Mesenchymal stem cell (in vitro differentiated cells and primary cell): ENCODE measurements around the gene PCED1B.

ENCODE experiments used
- DNase-seq: peaks from one replicate; pipeline ENCODE4 v3.0.0-alpha.2; 2013
- H2AFZ ChIP-seq: one replicate; pipeline ENCODE4 v1.6.1; 2013; ENCODE audit warnings: low read depth, mild to moderate bottlenecking, control low read depth, inconsistent platforms, low read length, moderate library complexity
- H2AK5ac ChIP-seq: 2 replicates; pipeline ENCODE4 v1.6.1; 2013; ENCODE audit warnings: low read length, moderate library complexity, mild to moderate bottlenecking, inconsistent platforms; ENCODE audit not compliant: severe bottlenecking
- H2BK120ac ChIP-seq: one replicate; pipeline ENCODE4 v1.6.1; 2013; ENCODE audit warnings: low read depth, mild to moderate bottlenecking, inconsistent platforms, low read length, moderate library complexity
- H2BK12ac ChIP-seq, 2 experiments: one replicate each; pipeline ENCODE4 v1.6.1; 2013; ENCODE audit warnings: inconsistent platforms in 2 of 2, low read length in 2 of 2, mild to moderate bottlenecking in 2 of 2, moderate library complexity in 2 of 2, control low read depth in 1 of 2
- H2BK15ac ChIP-seq: one replicate; pipeline ENCODE4 v1.6.1; 2013; ENCODE audit warnings: mild to moderate bottlenecking, low read depth, inconsistent platforms; ENCODE audit not compliant: poor library complexity, severe bottlenecking
- H2BK5ac ChIP-seq: 2 replicates; pipeline ENCODE4 v1.6.1; 2013; ENCODE audit warnings: low read depth, mild to moderate bottlenecking, low read length, control low read depth, inconsistent platforms; ENCODE audit not compliant: poor library complexity, severe bottlenecking
- H3K14ac ChIP-seq, 2 experiments: one replicate each; pipeline ENCODE4 v1.6.1; 2013; ENCODE audit warnings: inconsistent platforms in 2 of 2, low read length in 2 of 2, control low read depth in 1 of 2, mild to moderate bottlenecking in 1 of 2, moderate library complexity in 1 of 2
- H3K18ac ChIP-seq, 2 experiments: one replicate each; pipeline ENCODE4 v1.6.1; 2013; ENCODE audit warnings: inconsistent platforms in 2 of 2, low read length in 2 of 2, control low read depth in 1 of 2, low read depth in 1 of 2, mild to moderate bottlenecking in 1 of 2
- H3K23ac ChIP-seq, 2 experiments: one replicate each; pipeline ENCODE4 v1.6.1; 2013; ENCODE audit warnings: inconsistent platforms in 2 of 2, low read length in 2 of 2, mild to moderate bottlenecking in 2 of 2, moderate library complexity in 2 of 2, control low read depth in 1 of 2
- H3K27ac ChIP-seq: 2 replicates; pipeline ENCODE4 v1.5.1; 2013; ENCODE audit warnings: mild to moderate bottlenecking, moderate library complexity, low read length, control low read depth, inconsistent platforms; ENCODE audit not compliant: poor library complexity, severe bottlenecking
- H3K27me3 ChIP-seq, 2 experiments: 2 replicates each; pipeline versions ENCODE4 v1.6.1 to v1.7.0; 2013; ENCODE audit warnings: low read length in 2 of 2, mild to moderate bottlenecking in 2 of 2, moderate library complexity in 2 of 2, control low read depth in 1 of 2, inconsistent platforms in 1 of 2; ENCODE audit not compliant: control insufficient read depth in 1 of 2, insufficient read depth in 1 of 2
- H3K36me3 ChIP-seq, 2 experiments: 2 replicates each; pipeline versions ENCODE4 v1.6.1 to v1.7.0; 2013; ENCODE audit warnings: low read length in 2 of 2, control low read depth in 1 of 2, inconsistent platforms in 1 of 2, low read depth in 1 of 2, mild to moderate bottlenecking in 1 of 2; ENCODE audit not compliant: insufficient read depth in 2 of 2, control insufficient read depth in 1 of 2
- H3K4ac ChIP-seq, 2 experiments: one replicate each; pipeline ENCODE4 v1.6.1; 2013; ENCODE audit warnings: inconsistent platforms in 2 of 2, low read length in 2 of 2, mild to moderate bottlenecking in 2 of 2, moderate library complexity in 2 of 2, control low read depth in 1 of 2, low read depth in 1 of 2
- H3K4me1 ChIP-seq: 2 replicates; pipeline ENCODE4 v1.6.1; 2013; ENCODE audit warnings: low read depth, low read length, control low read depth; ENCODE audit not compliant: control insufficient read depth, insufficient read depth
- H3K4me2 ChIP-seq: 2 replicates; pipeline ENCODE4 v1.6.1; 2013; ENCODE audit warnings: low read length, mild to moderate bottlenecking, inconsistent platforms; ENCODE audit not compliant: poor library complexity, severe bottlenecking
- H3K4me3 ChIP-seq, 2 experiments: 2 replicates each; pipeline versions ENCODE4 v1.5.1 to v1.7.0; 2013; ENCODE audit warnings: low read length in 2 of 2, mild to moderate bottlenecking in 2 of 2, control low read depth in 1 of 2, low read depth in 1 of 2; ENCODE audit not compliant: insufficient read depth in 1 of 2
- H3K79me1 ChIP-seq: replicated peaks from 2 replicates; pipeline ENCODE4 v1.6.1; 2013; ENCODE audit warnings: mild to moderate bottlenecking, control low read depth, low read length, inconsistent platforms; ENCODE audit not compliant: poor library complexity, severe bottlenecking
- H3K9ac ChIP-seq: 2 replicates; pipeline ENCODE4 v1.7.0; 2013; ENCODE audit warnings: mild to moderate bottlenecking, low read length, moderate library complexity
- H3K9me3 ChIP-seq: 2 replicates; pipeline ENCODE4 v1.7.0; 2013; ENCODE audit warnings: mild to moderate bottlenecking, low read length; ENCODE audit not compliant: control insufficient read depth
- H4K8ac ChIP-seq: one replicate; pipeline ENCODE4 v1.6.1; 2013; ENCODE audit warnings: inconsistent platforms, mild to moderate bottlenecking, low read length, moderate library complexity
- H4K91ac ChIP-seq: one replicate; pipeline ENCODE4 v1.6.1; 2013; ENCODE audit warnings: mild to moderate bottlenecking, low read length, inconsistent platforms
- WGBS: methylation state at CpG from one replicate; pipeline ENCODE4 v1.1.7; 2013; ENCODE audit warnings: mixed read lengths; 5-methylcytosine and 5-hydroxymethylcytosine counted together

PCED1B gene

DNA sequence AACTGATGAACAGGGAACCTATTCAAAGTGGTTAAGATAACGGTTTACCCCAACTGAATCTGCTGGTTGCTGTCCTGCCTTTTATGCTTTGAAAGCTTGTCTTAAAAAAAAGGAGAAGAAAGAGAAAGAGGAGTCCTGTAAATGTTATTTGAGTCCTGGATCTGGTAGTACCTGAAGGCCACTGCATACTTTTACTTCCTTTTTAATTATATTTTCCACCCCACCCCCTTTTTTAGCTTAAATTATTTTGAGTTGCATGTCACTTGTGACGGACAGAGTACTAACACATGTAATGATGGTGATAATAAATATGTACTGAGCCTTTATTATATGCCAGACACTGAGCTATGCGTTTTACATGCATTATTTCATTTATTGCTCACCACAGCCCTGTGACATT, 2.9 kb downstream of the PCED1B start:
- Histone ChIP-seq H3K79me1 (peaks cover 2% of the 10 kb centered on the region), H3K14ac (no peak overlapping the region), H3K9me3 (no peaks in the 10 kb centered on the region), H3K4me1 (peaks cover 17% of the 10 kb centered on the region), H3K18ac (no peak overlapping the region), H3K27me3 (peaks cover 0 to 18% of the 10 kb centered on the region in 2 experiments), H2AK5ac (no peak overlapping the region), H3K9ac (no peak overlapping the region), H3K27ac (peak overlapping the region; percentile 76), H2BK5ac (no peak overlapping the region), H2BK120ac (no peak overlapping the region), H2BK15ac (no peak overlapping the region), H3K4me2 (no peak overlapping the region), H3K23ac (no peak overlapping the region), H4K91ac (no peak overlapping the region), H3K36me3 (peaks cover 0 to 3% of the 10 kb centered on the region in 2 experiments), H3K4me3 (no peak overlapping the region), H2AFZ (no peak overlapping the region), H3K4ac (no peak overlapping the region), H4K8ac (no peak overlapping the region), H2BK12ac (no peak overlapping the region)
- peak; percentile 11 for DNase-seq
- WGBS: 100% methylated on average over 1 of the region's 3 CpGs

GRCh38 chr12:47082796-47083621, 3.6 kb downstream of the PCED1B start:
- peak overlapping the region; percentile 24 for H4K8ac ChIP-seq
- H2BK15ac ChIP-seq: no peak overlapping the region
- 33% methylated on average over 6 of the region's 7 CpGs for WGBS
- peaks cover 2% of the 10 kb centered on the region for H3K79me1 ChIP-seq
- peak overlapping the region; percentile 92 for H3K27ac ChIP-seq
- peaks cover 12% of the 10 kb centered on the region for H3K4me1 ChIP-seq
- H3K36me3 ChIP-seq: no peaks in the 10 kb centered on the region
- H3K4me2 ChIP-seq: peak overlapping the region; percentile 36
- H3K18ac ChIP-seq: peak overlapping the region in 1 of 2 experiments; percentile 26
- H2AK5ac ChIP-seq: peak overlapping the region; percentile 99
- no peak overlapping the region for H3K4me3 ChIP-seq
- no peak overlapping the region for H3K9ac ChIP-seq
- peak; percentile 93 for DNase-seq
- H4K91ac ChIP-seq: peak overlapping the region; percentile 23
- H3K14ac ChIP-seq: no peak overlapping the region
- peaks cover 0 to 10% of the 10 kb centered on the region in 2 experiments for H3K27me3 ChIP-seq
- H3K9me3 ChIP-seq: no peaks in the 10 kb centered on the region
- no peak overlapping the region for H2BK120ac ChIP-seq
- no peak overlapping the region for H2AFZ ChIP-seq
- peak overlapping the region; percentile 2 to 75 for H2BK12ac ChIP-seq
- peak overlapping the region in 1 of 2 experiments; percentile 22 for H3K4ac ChIP-seq
- H2BK5ac ChIP-seq: peak overlapping the region; percentile 79
- no peak overlapping the region for H3K23ac ChIP-seq

GRCh38 chr12:47084172-47084571, 4.8 kb downstream of the PCED1B start:
- H3K4me3 ChIP-seq: no peak overlapping the region
- no peak overlapping the region for H2AFZ ChIP-seq
- H3K4me2 ChIP-seq: no peak overlapping the region
- WGBS: no CpG with 5 or more reads among the region's 1 CpG
- DNase-seq: no peak
- no peak overlapping the region for H3K4ac ChIP-seq
- no peak overlapping the region for H2BK5ac ChIP-seq
- H4K91ac ChIP-seq: no peak overlapping the region
- no peak overlapping the region for H3K23ac ChIP-seq
- no peak overlapping the region for H2BK120ac ChIP-seq
- H3K9me3 ChIP-seq: no peaks in the 10 kb centered on the region
- no peaks in the 10 kb centered on the region for H3K36me3 ChIP-seq
- H4K8ac ChIP-seq: no peak overlapping the region
- H2BK15ac ChIP-seq: no peak overlapping the region
- H3K4me1 ChIP-seq: peaks cover 13% of the 10 kb centered on the region
- H3K27ac ChIP-seq: peak overlapping the region; percentile 79
- H3K14ac ChIP-seq: no peak overlapping the region
- H3K79me1 ChIP-seq: peaks cover 2% of the 10 kb centered on the region
- H3K27me3 ChIP-seq: no peaks in the 10 kb centered on the region
- H2AK5ac ChIP-seq: no peak overlapping the region
- no peak overlapping the region for H3K9ac ChIP-seq
- H2BK12ac ChIP-seq: no peak overlapping the region
- H3K18ac ChIP-seq: no peak overlapping the region

DNA sequence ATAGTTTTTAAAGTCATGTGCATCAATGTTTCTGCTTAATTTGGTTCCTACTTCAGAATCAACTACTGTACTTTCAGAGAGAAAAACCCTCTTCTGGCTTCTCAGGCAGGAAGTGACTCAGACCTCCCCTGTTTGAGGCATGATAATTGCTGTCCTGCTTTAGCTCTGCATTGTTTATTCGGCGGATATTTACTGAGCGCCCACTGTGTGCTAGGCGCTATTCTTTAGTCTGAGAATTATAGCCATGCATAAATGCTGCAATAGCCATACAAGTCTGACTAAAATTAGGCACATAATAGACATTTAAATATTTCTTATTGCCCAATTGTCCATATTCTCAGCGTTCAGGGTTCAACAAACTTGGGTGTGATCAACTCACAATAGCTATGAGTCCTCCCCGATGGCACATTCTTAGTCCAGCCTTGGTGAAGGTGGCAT, 6.4 kb downstream of the PCED1B start:
- DNase-seq: peak; percentile 88
- peak overlapping the region; percentile 74 for H3K27ac ChIP-seq
- no peaks in the 10 kb centered on the region for H3K27me3 ChIP-seq
- no peak overlapping the region for H3K4ac ChIP-seq
- no peaks in the 10 kb centered on the region for H3K9me3 ChIP-seq
- H4K91ac ChIP-seq: no peak overlapping the region
- H2BK120ac ChIP-seq: no peak overlapping the region
- no peak overlapping the region for H2BK15ac ChIP-seq
- peaks cover 3% of the 10 kb centered on the region for H3K79me1 ChIP-seq
- H3K36me3 ChIP-seq: no peaks in the 10 kb centered on the region
- peak overlapping the region; percentile 77 for H2BK5ac ChIP-seq
- no peak overlapping the region for H3K18ac ChIP-seq
- peaks cover 11% of the 10 kb centered on the region for H3K4me1 ChIP-seq
- no peak overlapping the region for H3K23ac ChIP-seq
- no peak overlapping the region for H3K4me3 ChIP-seq
- no peak overlapping the region for H4K8ac ChIP-seq
- H2AK5ac ChIP-seq: no peak overlapping the region
- 18% methylated on average over 6 of the region's 6 CpGs for WGBS
- no peak overlapping the region for H3K4me2 ChIP-seq
- H2AFZ ChIP-seq: no peak overlapping the region
- H3K9ac ChIP-seq: no peak overlapping the region
- peak overlapping the region in 1 of 2 experiments; percentile 29 for H2BK12ac ChIP-seq
- no peak overlapping the region for H3K14ac ChIP-seq
